Subcutaneous abdominal adipose tissue (tissue), 5 donors: ENCODE results near the gene DAGLA.

Experiments
- H3K27ac ChIP-seq: one replicate; pipeline ENCODE4 v1.7.0; 2013; ENCODE audit warnings: low read depth, mild to moderate bottlenecking, inconsistent platforms, low read length, moderate library complexity
- H3K27me3 ChIP-seq, 5 donors: one replicate each; pipeline ENCODE4 v1.7.0; 2013; ENCODE audit warnings: low read length in 5 of 5, inconsistent platforms in 1 of 5; ENCODE audit not compliant: control insufficient read depth in 5 of 5, insufficient read depth in 4 of 5
- H3K36me3 ChIP-seq, 5 donors: one replicate each; pipeline ENCODE4 v1.7.0; 2013; ENCODE audit warnings: low read length in 5 of 5; ENCODE audit not compliant: control insufficient read depth in 5 of 5, insufficient read depth in 5 of 5
- H3K4me1 ChIP-seq, 5 donors: one replicate each; pipeline ENCODE4 v1.7.0; 2013; ENCODE audit warnings: low read length in 5 of 5, mild to moderate bottlenecking in 3 of 5, moderate library complexity in 1 of 5; ENCODE audit not compliant: control insufficient read depth in 5 of 5, insufficient read depth in 5 of 5
- H3K4me3 ChIP-seq, 5 donors: one replicate each; pipeline ENCODE4 v1.7.0; 2013; ENCODE audit warnings: low read length in 5 of 5, low read depth in 1 of 5
- H3K9ac ChIP-seq, 5 donors: one replicate each; pipeline ENCODE4 v1.7.0; 2013; ENCODE audit warnings: low read length in 5 of 5, mild to moderate bottlenecking in 4 of 5, moderate library complexity in 3 of 5
- H3K9me3 ChIP-seq, 5 donors: one replicate each; pipeline ENCODE4 v1.7.0; 2013; ENCODE audit warnings: low read length in 5 of 5; ENCODE audit not compliant: control insufficient read depth in 5 of 5
- donor health status: healthy.
- donor health status: healthy.
- donor health status: healthy.
- donor health status: healthy.
- donor health status: healthy.

Gene DAGLA

DNA sequence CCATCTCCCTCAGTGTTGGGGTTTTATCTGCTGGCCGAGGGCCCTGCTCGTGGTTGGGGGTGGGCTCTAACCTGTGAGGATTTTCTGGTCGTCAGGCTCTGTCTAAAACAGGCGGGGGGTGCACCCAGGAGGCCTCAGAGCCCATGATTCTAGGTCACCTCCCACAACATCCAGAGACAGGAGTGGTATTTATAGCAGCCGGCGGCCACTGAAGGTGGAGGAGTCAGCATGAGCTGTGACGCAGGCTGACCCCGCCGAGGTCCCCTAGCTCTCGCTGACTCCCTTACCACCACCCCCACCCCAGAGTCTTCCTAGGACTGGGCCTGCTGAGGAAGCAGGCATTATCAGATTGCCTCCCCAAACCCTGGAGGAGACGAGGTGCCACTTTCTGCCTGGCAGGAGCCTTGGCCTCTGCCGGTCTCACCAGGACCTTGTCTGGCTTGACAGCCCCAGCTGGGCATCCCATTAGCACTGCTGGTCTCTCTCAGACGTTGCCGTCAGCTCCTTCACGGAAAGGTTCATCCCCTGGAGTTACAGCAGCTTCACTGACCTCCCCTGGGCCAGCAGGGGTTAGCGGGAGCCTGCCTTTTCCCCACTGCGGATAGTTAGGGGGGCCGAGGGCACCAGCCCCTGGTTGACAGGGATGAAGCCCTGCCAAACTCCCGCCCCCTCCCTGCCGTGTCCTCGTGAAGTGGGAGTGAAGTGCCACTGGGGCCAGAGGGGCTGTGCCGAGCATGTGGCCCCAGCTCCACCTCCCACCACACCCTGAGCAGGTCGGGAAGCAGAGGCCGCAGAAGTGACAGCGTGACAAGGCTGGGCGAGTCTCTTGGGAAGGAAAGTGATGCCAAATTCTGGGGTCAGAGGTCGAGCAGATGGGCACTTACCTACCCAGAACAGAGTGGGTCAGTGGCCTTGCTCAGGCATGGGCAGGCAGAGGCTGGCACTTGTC lies 26.5 kb downstream of the DAGLA start:
- Histone ChIP-seq H3K27ac (no peak overlapping the region), H3K4me1 (peaks cover 0 to 6% (median 0%) of the 10 kb centered on the region in 5 donors), H3K27me3 (no peaks in the 10 kb centered on the region), H3K9ac (no peak overlapping the region), H3K9me3 (no peaks in the 10 kb centered on the region), H3K36me3 (no peaks in the 10 kb centered on the region), H3K4me3 (no peak overlapping the region)

GRCh38 chr11:61707574-61707973 lies 27.4 kb downstream of the DAGLA start:
- Histone ChIP-seq H3K4me1 (peaks cover 0 to 4% (median 0%) of the 10 kb centered on the region in 5 donors), H3K4me3 (no peak overlapping the region), H3K36me3 (no peaks in the 10 kb centered on the region), H3K27ac (no peak overlapping the region), H3K9ac (no peak overlapping the region), H3K27me3 (no peaks in the 10 kb centered on the region), H3K9me3 (no peaks in the 10 kb centered on the region)

- Histone ChIP-seq H3K9me3 (no peaks in the 10 kb centered on the region), H3K27ac (no peak overlapping the region), H3K27me3 (no peaks in the 10 kb centered on the region), H3K9ac (no peak overlapping the region), H3K4me3 (no peak overlapping the region), H3K4me1 (no peaks in the 10 kb centered on the region), H3K36me3 (no peaks in the 10 kb centered on the region)
Observed at GRCh38 chr11:61709110-61709509, 28.9 kb downstream of the DAGLA start.

DNA sequence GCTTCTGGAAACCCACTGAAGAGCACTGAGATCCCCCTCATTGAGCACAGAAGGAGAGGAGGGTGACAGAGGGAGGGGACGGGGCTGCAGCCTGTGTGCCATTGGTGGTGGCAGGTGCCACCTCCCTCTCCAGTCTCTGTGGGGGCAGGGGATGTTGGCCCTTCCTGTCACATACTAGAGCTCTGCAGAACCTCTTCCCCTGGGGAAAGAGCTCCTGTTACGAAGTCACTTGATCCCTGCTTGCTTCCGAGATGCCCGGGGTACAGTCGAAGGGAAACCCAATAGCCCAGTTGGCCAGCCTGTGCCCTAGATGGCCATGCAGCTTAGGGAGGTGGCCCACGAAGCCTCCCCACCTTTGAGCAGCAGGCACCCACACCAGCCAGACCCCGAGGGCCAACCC lies 29.4 kb downstream of the DAGLA start:
- Histone ChIP-seq H3K9ac (no peak overlapping the region), H3K4me1 (no peaks in the 10 kb centered on the region), H3K9me3 (no peaks in the 10 kb centered on the region), H3K27me3 (no peaks in the 10 kb centered on the region), H3K36me3 (no peaks in the 10 kb centered on the region), H3K4me3 (no peak overlapping the region), H3K27ac (no peak overlapping the region)

DNA sequence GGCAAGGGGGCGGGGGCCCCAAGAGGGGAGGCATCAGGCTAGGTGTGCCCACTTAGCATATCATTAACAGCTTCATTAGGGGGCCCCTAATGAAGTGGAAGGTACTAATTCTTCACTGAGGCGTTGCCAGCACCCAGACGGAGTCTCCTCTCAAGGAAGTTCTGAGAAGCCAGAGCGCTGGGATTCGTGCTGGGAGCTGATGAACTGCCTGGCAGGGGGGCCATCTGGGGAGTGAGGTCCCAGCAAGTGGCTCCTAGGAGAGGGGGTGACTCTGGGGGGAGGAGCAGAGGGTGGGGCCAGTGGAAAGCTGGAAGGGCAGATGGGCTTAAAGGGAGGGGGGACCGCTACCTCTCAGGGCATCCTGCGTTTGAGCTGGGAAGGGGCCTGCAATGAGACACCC lies 29.8 kb downstream of the DAGLA start:
- no peak overlapping the region for H3K9ac ChIP-seq
- H3K27ac ChIP-seq = no peak overlapping the region
- H3K27me3 ChIP-seq = peaks cover 0 to under 1% (median 0%) of the 10 kb centered on the region in 5 donors
- no peaks in the 10 kb centered on the region for H3K36me3 ChIP-seq
- H3K4me1 ChIP-seq = peaks cover 0 to 1% (median 0%) of the 10 kb centered on the region in 5 donors
- no peak overlapping the region for H3K4me3 ChIP-seq
- H3K9me3 ChIP-seq = no peaks in the 10 kb centered on the region

GRCh38 chr11:61711037-61711436 lies 30.8 kb downstream of the DAGLA start:
- Histone ChIP-seq H3K9me3 (no peaks in the 10 kb centered on the region), H3K27ac (no peak overlapping the region), H3K9ac (no peak overlapping the region), H3K4me1 (peaks cover 3 to 10% (median 9%) of the 10 kb centered on the region in 5 donors), H3K4me3 (no peak overlapping the region), H3K36me3 (no peaks in the 10 kb centered on the region), H3K27me3 (peaks cover 0 to 3% (median 0%) of the 10 kb centered on the region in 5 donors)

DNA sequence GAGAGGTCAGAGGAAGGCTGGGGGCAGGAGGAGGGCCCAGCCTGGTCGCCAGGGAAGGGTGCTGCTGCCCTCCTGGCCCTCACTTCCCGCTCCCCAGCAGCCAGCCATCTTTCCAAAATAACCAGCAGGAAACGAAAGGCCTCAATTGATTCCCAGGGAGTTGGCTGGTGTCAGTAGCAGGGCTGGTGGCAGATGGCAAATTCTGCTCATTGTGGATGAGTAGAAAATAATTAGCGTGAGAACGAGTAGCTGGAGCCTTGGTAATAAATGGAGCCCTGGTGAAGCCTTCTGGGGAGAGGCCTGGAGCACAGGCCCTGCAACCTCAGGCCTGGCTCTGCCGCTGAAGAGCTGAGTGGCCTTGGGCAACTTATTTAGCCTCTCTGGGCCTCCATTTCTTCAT lies 31.3 kb downstream of the DAGLA start:
- H3K4me1 ChIP-seq = peaks cover 3 to 15% (median 14%) of the 10 kb centered on the region in 5 donors
- no peaks in the 10 kb centered on the region for H3K9me3 ChIP-seq
- H3K27me3 ChIP-seq = peaks cover 0 to 3% (median 0%) of the 10 kb centered on the region in 5 donors
- no peak overlapping the region for H3K9ac ChIP-seq
- H3K36me3 ChIP-seq = no peaks in the 10 kb centered on the region
- H3K27ac ChIP-seq = no peak overlapping the region
- no peak overlapping the region for H3K4me3 ChIP-seq

GRCh38 chr11:61712314-61712713 lies 32.1 kb downstream of the DAGLA start:
- Histone ChIP-seq H3K27me3 (peaks cover 0 to 3% (median 0%) of the 10 kb centered on the region in 5 donors), H3K9me3 (no peaks in the 10 kb centered on the region), H3K36me3 (no peaks in the 10 kb centered on the region), H3K4me3 (no peak overlapping the region), H3K27ac (no peak overlapping the region), H3K9ac (no peak overlapping the region), H3K4me1 (peaks cover 3 to 23% (median 19%) of the 10 kb centered on the region in 5 donors)

- Histone ChIP-seq H3K9me3 (no peaks in the 10 kb centered on the region), H3K9ac (no peak overlapping the region), H3K36me3 (no peaks in the 10 kb centered on the region), H3K4me3 (no peak overlapping the region), H3K27ac (no peak overlapping the region), H3K27me3 (peaks cover 0 to 6% (median 0%) of the 10 kb centered on the region in 5 donors), H3K4me1 (peaks cover 3 to 27% (median 25%) of the 10 kb centered on the region in 5 donors)
Observed at GRCh38 chr11:61712846-61713245, 32.7 kb downstream of the DAGLA start.

- no peak overlapping the region for H3K4me3 ChIP-seq
- no peaks in the 10 kb centered on the region for H3K36me3 ChIP-seq
- peaks cover 0 to 6% (median 0%) of the 10 kb centered on the region in 5 donors for H3K27me3 ChIP-seq
- H3K9me3 ChIP-seq = no peaks in the 10 kb centered on the region
- H3K9ac ChIP-seq = no peak overlapping the region
- no peak overlapping the region for H3K27ac ChIP-seq
- peaks cover 3 to 32% (median 30%) of the 10 kb centered on the region in 5 donors for H3K4me1 ChIP-seq
Observed at GRCh38 chr11:61713464-61713863, 33.3 kb downstream of the DAGLA start.
